NCI-H2171 (cell line): ENCODE results near the gene RNASE13.
"Not testable (repeated sequence)": the region's sequence is repeated elsewhere in the genome, so short reads cannot be mapped to it uniquely, and the experiment has no call there.

Source experiments
- DNase-seq: peaks from one replicate; lab custom pipeline; 2025; lab: John Stamatoyannopoulos, UW

The RNASE13 gene

GRCh38 chr14:21041676-21042433, 7.2 kb upstream of the RNASE13 start, which contains the start of gene RNASE7:
Gene RNASE7, plus strand, starts transcription at chr14:21042362. Its CDS starts 631 bp downstream, at chr14:21042993.
- DNase-seq = no peak

- not testable (repeated sequence) for DNase-seq
Measured at GRCh38 chr14:21040941-21041340, 6.3 kb upstream of the RNASE13 start.

GRCh38 chr14:21040370-21040925, 5.8 kb upstream of the RNASE13 start:
- DNase-seq = no peak

- peak; percentile 57 for DNase-seq
Measured at GRCh38 chr14:21039585-21040369, 5.2 kb upstream of the RNASE13 start.

GRCh38 chr14:21038441-21039422, 4.1 kb upstream of the RNASE13 start:
- peak; percentile 57 for DNase-seq

GRCh38 chr14:21037156-21037555, 2.5 kb upstream of the RNASE13 start:
- DNase-seq = no peak

- no peak for DNase-seq
Measured at GRCh38 chr14:21036751-21037150, 2.1 kb upstream of the RNASE13 start.

GRCh38 chr14:21033133-21033698, 1.4 kb downstream of the RNASE13 start:
- DNase-seq = no peak

- DNase-seq = no peak
Measured at GRCh38 chr14:21032326-21033132, 2.1 kb downstream of the RNASE13 start.

GRCh38 chr14:21030531-21030930, 4.1 kb downstream of the RNASE13 start:
- DNase-seq = no peak

GRCh38 chr14:21029917-21030316, 4.7 kb downstream of the RNASE13 start, which contains the start of gene TPPP2:
Gene TPPP2, plus strand, starts transcription at chr14:21030217. Its CDS starts 365 bp downstream, at chr14:21030582.
- no peak for DNase-seq

- DNase-seq = no peak
Measured at GRCh38 chr14:21026988-21027315, 7.7 kb downstream of the RNASE13 start.

GRCh38 chr14:21026274-21026987, 8.2 kb downstream of the RNASE13 start:
- DNase-seq = no peak

- no peak for DNase-seq
Measured at GRCh38 chr14:21025371-21026273, 9.0 kb downstream of the RNASE13 start.

- DNase-seq = peak; percentile 89
Measured at GRCh38 chr14:21024585-21025370, 9.8 kb downstream of the RNASE13 start, which contains the start of gene NDRG2. Gene NDRG2, minus strand, starts transcription at chr14:21025061. Its CDS starts 1,746 bp downstream, at chr14:21023315.

GRCh38 chr14:21023817-21024584, 10.6 kb downstream of the RNASE13 start:
- DNase-seq = no peak

- DNase-seq = no peak
Measured at GRCh38 chr14:21023174-21023573, 11.4 kb downstream of the RNASE13 start.
